ENCODE data around the gene RPS17.

DNA sequence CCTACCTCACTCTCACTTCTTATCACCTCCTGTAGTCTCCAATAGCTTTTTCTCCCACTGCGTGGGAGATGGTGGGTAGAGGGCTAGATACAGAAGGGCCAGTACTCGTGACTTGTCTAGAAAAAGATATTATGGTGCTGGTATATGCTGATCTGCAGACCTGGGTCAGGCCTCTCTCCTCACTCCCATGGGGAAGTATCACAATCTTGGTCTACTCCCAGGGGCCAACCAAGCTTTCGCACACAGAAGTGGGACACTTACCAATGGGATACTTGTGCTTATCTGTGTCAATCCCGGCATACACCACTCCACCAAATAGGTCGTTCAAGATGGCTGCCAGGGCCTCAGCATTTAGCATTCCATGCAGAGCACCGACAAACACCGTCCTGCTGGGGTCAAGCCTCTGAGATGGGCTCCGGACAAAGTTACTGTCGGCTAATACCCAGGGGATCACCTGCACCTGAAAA lies 9.0 kb upstream of the RPS17 start:
- TF ChIP-seq, protein P1, sequence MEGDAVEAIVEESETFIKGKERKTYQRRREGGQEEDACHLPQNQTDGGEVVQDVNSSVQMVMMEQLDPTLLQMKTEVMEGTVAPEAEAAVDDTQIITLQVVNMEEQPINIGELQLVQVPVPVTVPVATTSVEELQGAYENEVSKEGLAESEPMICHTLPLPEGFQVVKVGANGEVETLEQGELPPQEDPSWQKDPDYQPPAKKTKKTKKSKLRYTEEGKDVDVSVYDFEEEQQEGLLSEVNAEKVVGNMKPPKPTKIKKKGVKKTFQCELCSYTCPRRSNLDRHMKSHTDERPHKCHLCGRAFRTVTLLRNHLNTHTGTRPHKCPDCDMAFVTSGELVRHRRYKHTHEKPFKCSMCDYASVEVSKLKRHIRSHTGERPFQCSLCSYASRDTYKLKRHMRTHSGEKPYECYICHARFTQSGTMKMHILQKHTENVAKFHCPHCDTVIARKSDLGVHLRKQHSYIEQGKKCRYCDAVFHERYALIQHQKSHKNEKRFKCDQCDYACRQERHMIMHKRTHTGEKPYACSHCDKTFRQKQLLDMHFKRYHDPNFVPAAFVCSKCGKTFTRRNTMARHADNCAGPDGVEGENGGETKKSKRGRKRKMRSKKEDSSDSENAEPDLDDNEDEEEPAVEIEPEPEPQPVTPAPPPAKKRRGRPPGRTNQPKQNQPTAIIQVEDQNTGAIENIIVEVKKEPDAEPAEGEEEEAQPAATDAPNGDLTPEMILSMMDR (optimal IDR thresholded peaks at IDR 0.05 in 1 of 3, IDR thresholded peaks at IDR 0.05 in 1 of 3, conservative IDR thresholded peaks at IDR 0.05 in 1 of 3; ENCODE audit: extremely low read depth in 1 of 3, insufficient read depth in 2 of 3, low read length in 3 of 3), result no peak
- TF ChIP-seq EZH2 (IDR thresholded peaks at IDR 0.05; ENCODE audit: low read length), result no peak
